ENCODE measurements around the gene FBXW11.

Gene FBXW11

GRCh38 chr5:171850324-171850947 lies 156.0 kb downstream of the FBXW11 start:
- no peaks in the 10 kb centered on the region for H3K27me3 ChIP-seq (ENCODE audit: control insufficient read depth, insufficient read depth, low read length)
- H3K27ac ChIP-seq (ENCODE audit: low read depth, low read length), result no peak overlapping the region
- H3K9ac ChIP-seq (ENCODE audit: low read length), result no peak overlapping the region
- H3K9me3 ChIP-seq (ENCODE audit: control insufficient read depth, insufficient read depth, low read depth, low read length), result no peaks in the 10 kb centered on the region
- peaks cover 8% of the 10 kb centered on the region; the same call in 1 of the 2 replicates for H3K4me1 ChIP-seq (ENCODE audit: control insufficient read depth, insufficient read depth, low read length)
- H3K4me3 ChIP-seq (ENCODE audit: low read depth, low read length), result no peak overlapping the region
- H3K36me3 ChIP-seq (ENCODE audit: control insufficient read depth, insufficient read depth, low read length), result no peaks in the 10 kb centered on the region

- Histone ChIP-seq H3K9me3 (ENCODE audit: control insufficient read depth, insufficient read depth, low read depth, low read length) (no peaks in the 10 kb centered on the region), H3K27me3 (ENCODE audit: control insufficient read depth, insufficient read depth, low read length) (no peaks in the 10 kb centered on the region), H3K36me3 (ENCODE audit: control insufficient read depth, insufficient read depth, low read length) (no peaks in the 10 kb centered on the region), H3K4me3 (ENCODE audit: low read depth, low read length) (no peak overlapping the region), H3K4me1 (ENCODE audit: control insufficient read depth, insufficient read depth, low read length) (peaks cover 8% of the 10 kb centered on the region; the same call in 1 of the 2 replicates), H3K9ac (ENCODE audit: low read length) (no peak overlapping the region), H3K27ac (ENCODE audit: low read depth, low read length) (no peak overlapping the region)
Measured at GRCh38 chr5:171849585-171850323, 156.7 kb downstream of the FBXW11 start.

- Histone ChIP-seq H3K4me3 (ENCODE audit: low read depth, low read length) (no peak overlapping the region), H3K27ac (ENCODE audit: low read depth, low read length) (no peak overlapping the region), H3K9ac (ENCODE audit: low read length) (no peak overlapping the region), H3K4me1 (ENCODE audit: control insufficient read depth, insufficient read depth, low read length) (peaks cover 8% of the 10 kb centered on the region; the same call in 1 of the 2 replicates), H3K9me3 (ENCODE audit: control insufficient read depth, insufficient read depth, low read depth, low read length) (no peaks in the 10 kb centered on the region), H3K36me3 (ENCODE audit: control insufficient read depth, insufficient read depth, low read length) (no peaks in the 10 kb centered on the region), H3K27me3 (ENCODE audit: control insufficient read depth, insufficient read depth, low read length) (no peaks in the 10 kb centered on the region)
Measured at GRCh38 chr5:171848911-171849520, 157.4 kb downstream of the FBXW11 start.

- Histone ChIP-seq H3K36me3 (ENCODE audit: control insufficient read depth, insufficient read depth, low read length) (no peaks in the 10 kb centered on the region), H3K4me3 (ENCODE audit: low read depth, low read length) (no peak overlapping the region), H3K27me3 (ENCODE audit: control insufficient read depth, insufficient read depth, low read length) (no peaks in the 10 kb centered on the region), H3K27ac (ENCODE audit: low read depth, low read length) (no peak overlapping the region), H3K9me3 (ENCODE audit: control insufficient read depth, insufficient read depth, low read depth, low read length) (no peaks in the 10 kb centered on the region), H3K4me1 (ENCODE audit: control insufficient read depth, insufficient read depth, low read length) (peaks cover 8% of the 10 kb centered on the region; the same call in 1 of the 2 replicates), H3K9ac (ENCODE audit: low read length) (no peak overlapping the region)
Measured at GRCh38 chr5:171848486-171848885, 158.0 kb downstream of the FBXW11 start.

- H3K9me3 ChIP-seq (ENCODE audit: control insufficient read depth, insufficient read depth, low read depth, low read length), result no peaks in the 10 kb centered on the region
- no peak overlapping the region for H3K4me3 ChIP-seq (ENCODE audit: low read depth, low read length)
- H3K27me3 ChIP-seq (ENCODE audit: control insufficient read depth, insufficient read depth, low read length), result no peaks in the 10 kb centered on the region
- H3K4me1 ChIP-seq (ENCODE audit: control insufficient read depth, insufficient read depth, low read length), result peaks cover 8% of the 10 kb centered on the region; the same call in 1 of the 2 replicates
- H3K9ac ChIP-seq (ENCODE audit: low read length), result no peak overlapping the region
- H3K27ac ChIP-seq (ENCODE audit: low read depth, low read length), result no peak overlapping the region
- H3K36me3 ChIP-seq (ENCODE audit: control insufficient read depth, insufficient read depth, low read length), result no peaks in the 10 kb centered on the region
Measured at GRCh38 chr5:171848006-171848405, 158.4 kb downstream of the FBXW11 start.

- H3K27ac ChIP-seq (ENCODE audit: low read depth, low read length), result no peak overlapping the region
- H3K9ac ChIP-seq (ENCODE audit: low read length), result no peak overlapping the region
- H3K4me3 ChIP-seq (ENCODE audit: low read depth, low read length), result no peak overlapping the region
- H3K9me3 ChIP-seq (ENCODE audit: control insufficient read depth, insufficient read depth, low read depth, low read length), result no peaks in the 10 kb centered on the region
- H3K27me3 ChIP-seq (ENCODE audit: control insufficient read depth, insufficient read depth, low read length), result no peaks in the 10 kb centered on the region
- H3K4me1 ChIP-seq (ENCODE audit: control insufficient read depth, insufficient read depth, low read length), result peaks cover 10% of the 10 kb centered on the region; the same call in 1 of the 2 replicates
- no peaks in the 10 kb centered on the region for H3K36me3 ChIP-seq (ENCODE audit: control insufficient read depth, insufficient read depth, low read length)
Measured at GRCh38 chr5:171847026-171847425, 159.4 kb downstream of the FBXW11 start.

GRCh38 chr5:171846323-171846722 lies 160.1 kb downstream of the FBXW11 start:
- Histone ChIP-seq H3K9me3 (ENCODE audit: control insufficient read depth, insufficient read depth, low read depth, low read length) (no peaks in the 10 kb centered on the region), H3K4me1 (ENCODE audit: control insufficient read depth, insufficient read depth, low read length) (peaks cover 13% of the 10 kb centered on the region; the same call in 1 of the 2 replicates), H3K9ac (ENCODE audit: low read length) (no peak overlapping the region), H3K36me3 (ENCODE audit: control insufficient read depth, insufficient read depth, low read length) (no peaks in the 10 kb centered on the region), H3K27me3 (ENCODE audit: control insufficient read depth, insufficient read depth, low read length) (no peaks in the 10 kb centered on the region), H3K4me3 (ENCODE audit: low read depth, low read length) (no peak overlapping the region), H3K27ac (ENCODE audit: low read depth, low read length) (no peak overlapping the region)

- no peak overlapping the region for H3K27ac ChIP-seq (ENCODE audit: low read depth, low read length)
- H3K4me3 ChIP-seq (ENCODE audit: low read depth, low read length), result no peak overlapping the region
- H3K9ac ChIP-seq (ENCODE audit: low read length), result no peak overlapping the region
- peaks cover 12% of the 10 kb centered on the region; the same call in 1 of the 2 replicates for H3K4me1 ChIP-seq (ENCODE audit: control insufficient read depth, insufficient read depth, low read length)
- no peaks in the 10 kb centered on the region for H3K9me3 ChIP-seq (ENCODE audit: control insufficient read depth, insufficient read depth, low read depth, low read length)
- H3K27me3 ChIP-seq (ENCODE audit: control insufficient read depth, insufficient read depth, low read length), result no peaks in the 10 kb centered on the region
- no peaks in the 10 kb centered on the region for H3K36me3 ChIP-seq (ENCODE audit: control insufficient read depth, insufficient read depth, low read length)
Measured at GRCh38 chr5:171845857-171846256, 160.6 kb downstream of the FBXW11 start.

GRCh38 chr5:171845040-171845630 lies 161.3 kb downstream of the FBXW11 start:
- peaks cover 9% of the 10 kb centered on the region; the same call in 1 of the 2 replicates for H3K4me1 ChIP-seq (ENCODE audit: control insufficient read depth, insufficient read depth, low read length)
- no peak overlapping the region for H3K4me3 ChIP-seq (ENCODE audit: low read depth, low read length)
- no peak overlapping the region for H3K27ac ChIP-seq (ENCODE audit: low read depth, low read length)
- no peaks in the 10 kb centered on the region for H3K27me3 ChIP-seq (ENCODE audit: control insufficient read depth, insufficient read depth, low read length)
- H3K36me3 ChIP-seq (ENCODE audit: control insufficient read depth, insufficient read depth, low read length), result no peaks in the 10 kb centered on the region
- no peak overlapping the region for H3K9ac ChIP-seq (ENCODE audit: low read length)
- H3K9me3 ChIP-seq (ENCODE audit: control insufficient read depth, insufficient read depth, low read depth, low read length), result peaks cover under 1% of the 10 kb centered on the region

- no peak overlapping the region for H3K9ac ChIP-seq (ENCODE audit: low read length)
- no peaks in the 10 kb centered on the region for H3K36me3 ChIP-seq (ENCODE audit: control insufficient read depth, insufficient read depth, low read length)
- H3K27me3 ChIP-seq (ENCODE audit: control insufficient read depth, insufficient read depth, low read length), result no peaks in the 10 kb centered on the region
- no peak overlapping the region for H3K27ac ChIP-seq (ENCODE audit: low read depth, low read length)
- peaks cover 9% of the 10 kb centered on the region; the same call in 1 of the 2 replicates for H3K4me1 ChIP-seq (ENCODE audit: control insufficient read depth, insufficient read depth, low read length)
- H3K9me3 ChIP-seq (ENCODE audit: control insufficient read depth, insufficient read depth, low read depth, low read length), result peaks cover 4% of the 10 kb centered on the region
- H3K4me3 ChIP-seq (ENCODE audit: low read depth, low read length), result no peak overlapping the region
Measured at GRCh38 chr5:171842777-171843328, 163.6 kb downstream of the FBXW11 start.
